A549 treated with Hydrocortisone at 1 μM for 4 hours (cell line): ENCODE results near the gene SLC26A3. TPM values are rescaled to one million over a fixed set of nuclear protein-coding genes. Genes with fewer than 3 reads are reported as not detected.

Experiments used
- total RNA-seq: library from RNA; stranded (reverse); fragments of 200-300 nt; extraction: Qiagen RNA extraction; gene quantifications from 5 replicates; pipeline ENCODE4 v1.2.3, GENCODE V29; 2022

SLC26A3 gene
- not detected in 5 replicates for total RNA-seq

GRCh38 chr7:107803009-107803610, at the start of gene SLC26A3:
TSS of gene SLC26A3 (minus strand) at chr7:107803223. CDS start at chr7:107794509, 8,714 bp downstream.

GRCh38 chr7:107743567-107744344, 59.3 kb downstream of the SLC26A3 start, which contains the start of gene CBLL1:
TSS of gene CBLL1 (plus strand) at chr7:107744142. CDS start at chr7:107744164, 22 bp downstream.

Other genes starting within 250 kb of the SLC26A3 start
- gene COG5, start 239.3 kb downstream of the SLC26A3 start, total RNA-seq, result 8.0 to 15.2 TPM (median 10.0 TPM) in 5 replicates
- gene DUS4L, start 239.3 kb downstream of the SLC26A3 start, total RNA-seq, result 8.3 to 11.3 TPM (median 11.1 TPM) in 5 replicates
- gene BCAP29, start 223.0 kb downstream of the SLC26A3 start, total RNA-seq, result 32.0 to 56.9 TPM (median 36.6 TPM) in 5 replicates
- gene SLC26A4, start 142.4 kb downstream of the SLC26A3 start, total RNA-seq, result 0.09 to 0.14 TPM (median 0.10 TPM) in 5 replicates
- 28.2 to 55.7 TPM (median 30.1 TPM) in 5 replicates for gene CBLL1, start 59.1 kb downstream of the SLC26A3 start, total RNA-seq
- gene DLD, start 88.0 kb upstream of the SLC26A3 start, total RNA-seq, result 81.8 to 151 TPM (median 92.1 TPM) in 5 replicates
- gene LAMB1, start 199.9 kb upstream of the SLC26A3 start, total RNA-seq, result 97.5 to 138 TPM (median 101 TPM) in 5 replicates